Mononuclear cell (primary cell): ENCODE results near the gene MYH7B. TPM values are rescaled to one million over a fixed set of nuclear protein-coding genes. Genes with fewer than 3 reads are reported as not detected.

Experiments used
- H3K27me3 ChIP-seq: 2 replicates; pipeline ENCODE4 v1.6.0; 2011; ENCODE audit warnings: low read length, control low read depth; ENCODE audit not compliant: insufficient read depth
- H3K4me1 ChIP-seq: 2 replicates; pipeline ENCODE4 v1.5.1; 2011; ENCODE audit warnings: mild to moderate bottlenecking, low read length, control low read depth; ENCODE audit not compliant: insufficient read depth
- H3K4me3 ChIP-seq: 2 replicates; pipeline ENCODE4 v1.5.1; 2011; ENCODE audit warnings: mild to moderate bottlenecking, low read length, moderate library complexity
- H3K9me3 ChIP-seq: 2 replicates; pipeline ENCODE4 v1.5.1; 2011; ENCODE audit warnings: low read depth, mild to moderate bottlenecking, control low read depth, low read length
- total RNA-seq: library from RNA; depleted of rRNA; stranded (reverse); fragments of >200 nt; gene quantifications from one replicate; pipeline ENCODE4 v1.2.3, GENCODE V29; 2012

MYH7B gene
- total RNA-seq, 1 donor: under 0.01 TPM

- Histone ChIP-seq H3K4me3 (peak overlapping the region; percentile 66), H3K27me3 (no peaks in the 10 kb centered on the region), H3K4me1 (peaks cover 16% of the 10 kb centered on the region), H3K9me3 (no peaks in the 10 kb centered on the region)
Measured at GRCh38 chr20:34954904-34955230, 801 bp upstream of the MYH7B start.

GRCh38 chr20:34956041-34956458, 382 bp downstream of the MYH7B start:
- Histone ChIP-seq H3K27me3 (no peaks in the 10 kb centered on the region), H3K4me1 (peaks cover 16% of the 10 kb centered on the region), H3K4me3 (peak overlapping the region; percentile 66)

GRCh38 chr20:34956751-34957472, 1.2 kb downstream of the MYH7B start:
- no peaks in the 10 kb centered on the region for H3K9me3 ChIP-seq
- peaks cover 16% of the 10 kb centered on the region for H3K4me1 ChIP-seq
- no peaks in the 10 kb centered on the region for H3K27me3 ChIP-seq
- no peak overlapping the region for H3K4me3 ChIP-seq

More at GRCh38 chr20:34956041-34956458, 382 bp downstream of the MYH7B start:
- no peaks in the 10 kb centered on the region for H3K9me3 ChIP-seq

GRCh38 chr20:34964486-34964885, 8.8 kb downstream of the MYH7B start:
- Histone ChIP-seq H3K4me3 (no peak overlapping the region), H3K9me3 (no peaks in the 10 kb centered on the region), H3K27me3 (no peaks in the 10 kb centered on the region), H3K4me1 (no peaks in the 10 kb centered on the region)

- Histone ChIP-seq H3K9me3 (no peaks in the 10 kb centered on the region), H3K27me3 (no peaks in the 10 kb centered on the region), H3K4me3 (no peak overlapping the region), H3K4me1 (no peaks in the 10 kb centered on the region)
Measured at GRCh38 chr20:34965051-34965450, 9.4 kb downstream of the MYH7B start.

GRCh38 chr20:34967421-34967820, 11.8 kb downstream of the MYH7B start:
- H3K4me1 ChIP-seq: no peaks in the 10 kb centered on the region
- no peaks in the 10 kb centered on the region for H3K9me3 ChIP-seq
- no peak overlapping the region for H3K4me3 ChIP-seq

GRCh38 chr20:34968042-34968775, 12.5 kb downstream of the MYH7B start:
- no peaks in the 10 kb centered on the region for H3K9me3 ChIP-seq
- H3K27me3 ChIP-seq: no peaks in the 10 kb centered on the region
- H3K4me3 ChIP-seq: no peak overlapping the region
- no peaks in the 10 kb centered on the region for H3K4me1 ChIP-seq

More at GRCh38 chr20:34967421-34967820, 11.8 kb downstream of the MYH7B start:
- no peaks in the 10 kb centered on the region for H3K27me3 ChIP-seq

- H3K4me1 ChIP-seq: no peaks in the 10 kb centered on the region
- no peaks in the 10 kb centered on the region for H3K27me3 ChIP-seq
- no peaks in the 10 kb centered on the region for H3K9me3 ChIP-seq
- H3K4me3 ChIP-seq: no peak overlapping the region
Measured at GRCh38 chr20:34970193-34970840, 14.6 kb downstream of the MYH7B start.

GRCh38 chr20:34970846-34971560, 15.3 kb downstream of the MYH7B start:
- Histone ChIP-seq H3K4me3 (no peak overlapping the region), H3K9me3 (no peaks in the 10 kb centered on the region), H3K27me3 (no peaks in the 10 kb centered on the region), H3K4me1 (no peaks in the 10 kb centered on the region)

GRCh38 chr20:34971561-34972235, 16.0 kb downstream of the MYH7B start:
- Histone ChIP-seq H3K9me3 (no peaks in the 10 kb centered on the region), H3K27me3 (no peaks in the 10 kb centered on the region), H3K4me1 (no peaks in the 10 kb centered on the region), H3K4me3 (no peak overlapping the region)

- Histone ChIP-seq H3K4me3 (no peak overlapping the region), H3K9me3 (no peaks in the 10 kb centered on the region), H3K27me3 (no peaks in the 10 kb centered on the region)
Measured at GRCh38 chr20:34974246-34974645, 18.6 kb downstream of the MYH7B start.

GRCh38 chr20:34976286-34976685, 20.6 kb downstream of the MYH7B start:
- Histone ChIP-seq H3K9me3 (no peaks in the 10 kb centered on the region), H3K27me3 (no peaks in the 10 kb centered on the region), H3K4me1 (no peaks in the 10 kb centered on the region), H3K4me3 (no peak overlapping the region)

More at GRCh38 chr20:34974246-34974645, 18.6 kb downstream of the MYH7B start:
- H3K4me1 ChIP-seq: no peaks in the 10 kb centered on the region

- H3K27me3 ChIP-seq: no peaks in the 10 kb centered on the region
- H3K9me3 ChIP-seq: no peaks in the 10 kb centered on the region
- no peak overlapping the region for H3K4me3 ChIP-seq
- no peaks in the 10 kb centered on the region for H3K4me1 ChIP-seq
Measured at GRCh38 chr20:34977365-34978091, 21.9 kb downstream of the MYH7B start.
